Heart left ventricle (tissue), 16 donors: ENCODE measurements around the gene PDE9A. TPM values are rescaled to one million over a fixed set of nuclear protein-coding genes. Genes with fewer than 3 reads are reported as not detected.
A peak's percentile ranks its signal among the peaks of the same experiment; 100 is the strongest.

ENCODE experiments used
- ATAC-seq, 4 donors: fragments of 200-7000 bp; cut with Tn5 transposase; one replicate each; pipeline ENCODE4 v1.9.1; 2020 to 2022; ENCODE audit warnings: moderate library complexity in 4 of 4, mild to moderate bottlenecking in 3 of 4, moderate number of reproducible peaks in 1 of 4
- DNase-seq, 5 donors: peaks; one replicate each; pipeline ENCODE4 v3.0.0-alpha.2; 2020
- H3K27ac ChIP-seq, 12 donors: fragments of 200-600 bp; sonication (generic) in 4 of 12; one replicate each; pipeline versions ENCODE4 v1.5.0 to v1.8.0; 2016 to 2022; ENCODE audit warnings: mild to moderate bottlenecking in 2 of 12
- H3K27me3 ChIP-seq, 9 donors: fragments of 200-600 bp; sonication (generic) in 2 of 9; one replicate each; pipeline versions ENCODE4 v1.5.1 to v1.8.0; 2016 to 2022; ENCODE audit warnings: mild to moderate bottlenecking in 3 of 9
- H3K36me3 ChIP-seq, 9 donors: fragments of 200-600 bp; sonication (generic) in 2 of 9; one replicate each; pipeline versions ENCODE4 v1.5.0 to v1.8.0; 2018 to 2022; ENCODE audit warnings: mild to moderate bottlenecking in 2 of 9
- H3K4me1 ChIP-seq, 12 donors: fragments of 200-600 bp; sonication (generic) in 4 of 12; one replicate each; pipeline versions ENCODE4 v1.5.0 to v1.8.0; 2016 to 2022; ENCODE audit warnings: mild to moderate bottlenecking in 3 of 12
- H3K4me3 ChIP-seq, 12 donors: fragments of 200-600 bp; sonication (generic) in 4 of 12; one replicate each; pipeline versions ENCODE4 v1.5.0 to v1.8.0; 2017 to 2022; ENCODE audit warnings: mild to moderate bottlenecking in 9 of 12, moderate library complexity in 4 of 12
- H3K9me3 ChIP-seq, 12 donors: fragments of 200-600 bp; sonication (generic) in 4 of 12; one replicate each; pipeline versions ENCODE4 v1.5.0 to v1.8.0; 2016 to 2022; ENCODE audit warnings: mild to moderate bottlenecking in 1 of 12
- POLR2A ChIP-seq, 2 donors: fragments of 450-650 bp; IDR thresholded peaks; one replicate each; pipeline ENCODE4 v1.6.1; 2017; ENCODE audit warnings: antibody characterized with exemption in 2 of 2, mild to moderate bottlenecking in 2 of 2, moderate library complexity in 2 of 2
- WGBS, 4 donors: extraction: QIAGEN DNeasy Blood & Tissue Kit in 2 of 4; methylation state at CpG; one replicate each; pipeline versions ENCODE4 v1.1.5 to v1.1.7; 2013 to 2018; 5-methylcytosine and 5-hydroxymethylcytosine counted together
- intact Hi-C, 10 donors: fragments of 100-400 bp; cut with DNase I; formaldehyde crosslinking; loops; one replicate each; pipeline versions ENCODE4 v1.11.1 to v1.14.2; 2022
- polyA plus RNA-seq, 2 donors: library from polyadenylated mRNA; stranded (reverse); fragments of 200-250 nt; gene quantifications; one replicate each; pipeline ENCODE4 v1.2.3, GENCODE V29; 2013
- total RNA-seq, 9 donors: library from RNA; depleted of rRNA in 2 of 9; stranded (reverse); fragments of >200 nt in 2 of 9; fragmentation: NEBNext Ultra II Directional in 3 of 9; extraction: Animal tissue kit (Norgen Biotek cat#: 25700) in 3 of 9; gene quantifications; one replicate each; pipeline versions ENCODE4 v1.1.0 to v1.2.4, GENCODE V29; 2016 to 2023
- TF ChIP-seq, protein P1 (sequence below), 12 donors: fragments of 200-600 bp; sonication (generic) in 4 of 12; IDR thresholded peaks; one replicate each; pipeline versions ENCODE4 v1.5.0 to v1.8.0; 2018 to 2022; ENCODE audit warnings: antibody characterized with exemption in 12 of 12, mild to moderate bottlenecking in 5 of 12
- donor health status: ischemic (EF 13 %, LVEDD 7.1; RV severe dilation, severe dysfunction).
- donor health status: healthy with polysubstance abuse.
- donor health status: DM: no; HTN: yes; CAD: no.
- donor health status: DM: no; HTN: no; CAD: no.
- donor health status: ischemic (EF 25% LVEDD 6.9; RV normal size, moderate dysfunction).
- donor health status: ischemic (EF 25% LVEDD 5.7; RV mildly dilated, moderate dysfunction).
- donor health status: healthy.
- donor health status: DM: yes; HTN: yes; CAD: no.
- donor health status: ischemic (EF 35%, LVEDD 5.7; RV mildly dilated, moderate dysfunction).
- donor health status: nonischemic (EF 11% LVEDD 7.7; RV severe dilation, severe dysfunction).
- donor health status: DM: yes; HTN: yes; CAD: no.
- donor health status: PGD.
- donor health status: ischemic (EF 29% LVEDD 5.4; RV normal size, mild dysfunction).
- donor health status: nonischemic (EF 23%, LVEDD 6.1; RV moderate dilation, normal function).

PDE9A gene
- total and polyA plus RNA-seq, 11 donors: 1.5 to 4.0 (median 3.1) TPM

- 85 to 88% (median 85%) methylated on average over 11 of the region's 11 CpGs for WGBS, 4 donors
- TF ChIP-seq, protein P1, sequence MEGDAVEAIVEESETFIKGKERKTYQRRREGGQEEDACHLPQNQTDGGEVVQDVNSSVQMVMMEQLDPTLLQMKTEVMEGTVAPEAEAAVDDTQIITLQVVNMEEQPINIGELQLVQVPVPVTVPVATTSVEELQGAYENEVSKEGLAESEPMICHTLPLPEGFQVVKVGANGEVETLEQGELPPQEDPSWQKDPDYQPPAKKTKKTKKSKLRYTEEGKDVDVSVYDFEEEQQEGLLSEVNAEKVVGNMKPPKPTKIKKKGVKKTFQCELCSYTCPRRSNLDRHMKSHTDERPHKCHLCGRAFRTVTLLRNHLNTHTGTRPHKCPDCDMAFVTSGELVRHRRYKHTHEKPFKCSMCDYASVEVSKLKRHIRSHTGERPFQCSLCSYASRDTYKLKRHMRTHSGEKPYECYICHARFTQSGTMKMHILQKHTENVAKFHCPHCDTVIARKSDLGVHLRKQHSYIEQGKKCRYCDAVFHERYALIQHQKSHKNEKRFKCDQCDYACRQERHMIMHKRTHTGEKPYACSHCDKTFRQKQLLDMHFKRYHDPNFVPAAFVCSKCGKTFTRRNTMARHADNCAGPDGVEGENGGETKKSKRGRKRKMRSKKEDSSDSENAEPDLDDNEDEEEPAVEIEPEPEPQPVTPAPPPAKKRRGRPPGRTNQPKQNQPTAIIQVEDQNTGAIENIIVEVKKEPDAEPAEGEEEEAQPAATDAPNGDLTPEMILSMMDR (IDR thresholded peaks at IDR 0.05): no peak
- TF ChIP-seq POLR2A (IDR thresholded peaks at IDR 0.05): no peak
- H3K4me3 ChIP-seq: no peak overlapping the region
- no peak for DNase-seq
- peak overlapping the region in 5 of 12 donors; percentile 26 to 73 (median 47) for H3K27ac ChIP-seq
- H3K9me3 ChIP-seq: peaks cover 0 to 5% (median 0%) of the 10 kb centered on the region in 12 donors
- ATAC-seq: no peak
- no peaks in the 10 kb centered on the region for H3K36me3 ChIP-seq
- peaks cover 0 to 42% (median 35%) of the 10 kb centered on the region in 12 donors for H3K4me1 ChIP-seq
- intact Hi-C loops: loop anchor here in 1 of 10 donors (5.0 kb wide), 1 partner anchor 60 kb away; no protein-coding TSS in a partner anchor
- no peaks in the 10 kb centered on the region for H3K27me3 ChIP-seq
Observed at GRCh38 chr21:42722153-42722552, 68.7 kb downstream of the PDE9A start.

GRCh38 chr21:42722808-42723473 lies 69.5 kb downstream of the PDE9A start:
- intact Hi-C loops: loop anchor here in 1 of 10 donors (5.0 kb wide), 1 partner anchor 59 kb away; no protein-coding TSS in a partner anchor
- peak in 3 of 4 donors; percentile 22 to 37 (median 36) for ATAC-seq

DNA sequence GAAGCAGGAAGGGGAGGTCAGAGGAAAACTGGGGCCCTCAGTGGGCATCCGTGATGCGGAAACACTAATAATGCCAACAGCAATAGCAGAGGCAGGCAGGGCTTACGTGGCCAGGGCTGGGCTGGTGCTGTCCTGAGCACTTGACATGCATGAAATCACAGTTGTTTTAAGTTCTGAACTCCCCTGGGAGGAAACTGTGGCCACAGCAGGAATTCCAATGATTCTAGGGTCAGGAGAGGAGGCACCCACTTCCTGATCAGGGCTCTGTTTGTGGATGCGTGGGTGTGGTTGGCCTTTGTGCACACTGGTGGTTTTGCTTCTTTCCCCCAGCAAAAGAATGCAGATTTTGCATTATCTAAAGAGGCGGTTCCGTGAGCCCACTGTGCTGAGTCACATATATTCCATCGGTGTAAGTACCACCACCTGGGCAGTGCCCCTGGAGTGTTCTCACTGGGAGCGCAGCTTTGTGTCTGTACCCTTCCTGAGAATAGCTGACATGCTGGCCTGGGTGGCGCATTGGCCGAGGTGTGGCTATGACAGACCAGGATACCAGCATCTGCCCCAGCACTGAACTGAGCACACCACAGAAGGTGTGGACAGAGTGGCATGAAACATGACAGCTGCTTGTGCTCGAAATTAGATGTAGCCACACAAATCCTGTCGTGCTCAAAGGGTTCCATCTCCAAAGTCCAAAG lies 71.0 kb downstream of the PDE9A start:
- DNase-seq (peak in 3 of 5 donors; percentile 42 to 64 (median 53)), ATAC-seq (peak in 3 of 4 donors; percentile 77 to 80 (median 79))
- no peak overlapping the region for H3K4me3 ChIP-seq
- no peaks in the 10 kb centered on the region for H3K27me3 ChIP-seq
- peaks cover 0 to 11% (median 0%) of the 10 kb centered on the region in 12 donors for H3K9me3 ChIP-seq
- H3K27ac ChIP-seq: peak overlapping the region in 11 of 12 donors; percentile 12 to 81 (median 45)
- 53 to 74% (median 63%) methylated on average over 6 to 12 of the region's 12 CpGs for WGBS, 4 donors
- no peaks in the 10 kb centered on the region for H3K36me3 ChIP-seq
- TF ChIP-seq, protein P1 (IDR thresholded peaks at IDR 0.05): no peak
- TF ChIP-seq POLR2A (IDR thresholded peaks at IDR 0.05): no peak
- H3K4me1 ChIP-seq: peaks cover 0 to 42% (median 35%) of the 10 kb centered on the region in 12 donors
- intact Hi-C loops: loop anchor here in 1 of 10 donors (5.0 kb wide), 1 partner anchor 58 kb away; no protein-coding TSS in a partner anchor

More at GRCh38 chr21:42722808-42723473, 69.5 kb downstream of the PDE9A start:
- 45 to 73% (median 61%) methylated on average over 5 to 10 of the region's 10 CpGs for WGBS, 4 donors
- no peaks in the 10 kb centered on the region for H3K36me3 ChIP-seq
- peaks cover 0 to 42% (median 35%) of the 10 kb centered on the region in 12 donors for H3K4me1 ChIP-seq
- peaks cover 0 to 5% (median 0%) of the 10 kb centered on the region in 12 donors for H3K9me3 ChIP-seq
- no peak for TF ChIP-seq POLR2A (IDR thresholded peaks at IDR 0.05)
- TF ChIP-seq, protein P1 (IDR thresholded peaks at IDR 0.05): no peak
- no peaks in the 10 kb centered on the region for H3K27me3 ChIP-seq
- H3K4me3 ChIP-seq: no peak overlapping the region
- no peak for DNase-seq
- H3K27ac ChIP-seq: peak overlapping the region in 7 of 12 donors; percentile 26 to 73 (median 47)
